HepG2 (cell line): ENCODE data around the gene TBCD. TPM values are rescaled to one million over a fixed set of nuclear protein-coding genes. Genes with fewer than 3 reads are reported as not detected.

Experiments used
- ATAC-seq: fragments of 200-7000 bp; cut with Tn5 transposase; 3 replicates; pipeline ENCODE4 v1.9.1; 2020; ENCODE audit warnings: mild to moderate bottlenecking, moderate library complexity
- BruUV-seq: library from RNA; stranded (reverse); fragments of 400-500 nt; replicated peaks from 2 replicates; lab custom pipeline; 2021; lab: Mats Ljungman, UMichigan
- CTCF ChIA-PET: fragments of 300-600 bp; formaldehyde crosslinking; extraction: SDS; loops from one replicate; lab custom pipeline; 2021; ENCODE audit warnings: low total read pairs, inconsistent platforms, low intra/inter-chr PET ratio; lab: Yijun Ruan, JAX
- POLR2A ChIA-PET: fragments of 350-600 bp; sonication (Branson Sonifier 250); formaldehyde crosslinking; loops from one replicate; lab custom pipeline; 2020; ENCODE audit warnings: antibody characterized with exemption, inconsistent platforms; lab: Yijun Ruan, JAX
- DNase-seq: peaks from one replicate; pipeline ENCODE4 v3.0.0-alpha.2; 2015; ENCODE audit warnings: low spot score
- FAIRE-seq: peaks from 3 replicates; lab custom pipeline; 2011; peaks lifted over from hg19 to GRCh38; lab: Jason Lieb, UNC
- H2AFZ ChIP-seq: one replicate; pipeline ENCODE4 v1.6.1; 2011; ENCODE audit warnings: low read length, inconsistent platforms
- H3K27ac ChIP-seq: fragments of 300-600 bp; 3 replicates; pipeline ENCODE4 v1.8.0; 2011; ENCODE audit warnings: mixed run types, mild to moderate bottlenecking, mixed read lengths, low read length, inconsistent platforms; ENCODE audit not compliant: insufficient read depth; ENCODE audit errors: extremely low read length
- H3K27me3 ChIP-seq, 2 experiments: fragments of 200-600 bp in 1 of 2; 2 replicates in 1 of 2; 3 replicates in 1 of 2; pipeline versions ENCODE4 v1.6.0 to v1.8.0; 2011; ENCODE audit warnings: low read length in 2 of 2, mild to moderate bottlenecking in 2 of 2, moderate library complexity in 2 of 2, inconsistent platforms in 1 of 2; ENCODE audit not compliant: insufficient read depth in 2 of 2, control insufficient read depth in 1 of 2
- H3K36me3 ChIP-seq, 2 experiments: fragments of 200-600 bp in 1 of 2; replicated peaks in 1 of 2; 2 replicates in 1 of 2; 3 replicates in 1 of 2; pipeline versions ENCODE4 v1.5.1 to v1.8.0; 2011; ENCODE audit warnings: low read length in 2 of 2, inconsistent platforms in 1 of 2; ENCODE audit not compliant: insufficient read depth in 2 of 2, control insufficient read depth in 1 of 2
- H3K4me1 ChIP-seq: 2 replicates; pipeline ENCODE4 v1.5.1; 2012; ENCODE audit warnings: low read length, inconsistent platforms; ENCODE audit not compliant: insufficient read depth
- H3K4me2 ChIP-seq: 2 replicates; pipeline ENCODE4 v1.6.0; 2011; ENCODE audit warnings: low read depth, low read length, inconsistent platforms
- H3K4me3 ChIP-seq, 3 experiments: fragments of 200-600 bp in 1 of 3; sonication (generic), shearing (Covaris generic) in 1 of 3; replicated peaks in 1 of 3; 2 replicates each; pipeline ENCODE4 v1.5.1; 2011 to 2016; ENCODE audit warnings: low read length in 3 of 3, inconsistent platforms in 2 of 3, low read depth in 2 of 3, mild to moderate bottlenecking in 2 of 3, control low read depth in 1 of 3, mixed read lengths in 1 of 3; ENCODE audit not compliant: insufficient read depth in 1 of 3
- H3K79me2 ChIP-seq: one replicate; pipeline ENCODE4 v1.6.1; 2011; ENCODE audit warnings: low read length, inconsistent platforms; ENCODE audit not compliant: insufficient read depth
- H3K9ac ChIP-seq: 2 replicates; pipeline ENCODE4 v1.6.0; 2011; ENCODE audit warnings: mild to moderate bottlenecking, low read depth, low read length, inconsistent platforms; ENCODE audit not compliant: insufficient read depth
- H3K9me3 ChIP-seq: 2 replicates; pipeline ENCODE4 v1.5.1; 2012; ENCODE audit warnings: mild to moderate bottlenecking, low read length
- H4K20me1 ChIP-seq: 2 replicates; pipeline ENCODE4 v1.6.0; 2011; ENCODE audit warnings: inconsistent platforms, mild to moderate bottlenecking, low read length, moderate library complexity; ENCODE audit not compliant: insufficient read depth
- CEBPZ ChIP-seq: IDR thresholded peaks from 2 replicates; pipeline ENCODE4 v1.6.1; 2012; ENCODE audit warnings: low read length, improper control_type of control experiment
- CENPX ChIP-seq: sonication (generic); formaldehyde crosslinking; IDR thresholded peaks from 2 replicates; pipeline ENCODE4 v1.9.0; 2021; ENCODE audit warnings: mild to moderate bottlenecking, missing genetic modification reagents, moderate library complexity
- CHD4 ChIP-seq: fragments of 200-600 bp; sonication (generic); IDR thresholded peaks from 2 replicates; pipeline ENCODE4 v1.7.0; 2017; ENCODE audit warnings: mild to moderate bottlenecking, low read length, borderline replicate concordance
- ETV5 ChIP-seq: IDR thresholded peaks from 2 replicates; pipeline ENCODE4 v1.6.1; 2018; ENCODE audit warnings: missing biosample characterization, missing genetic modification reagents, inconsistent platforms, borderline replicate concordance
- FOXK2 ChIP-seq: fragments of 450-650 bp; IDR thresholded peaks from 2 replicates; pipeline ENCODE4 v1.6.1; 2016
- GATAD1 ChIP-seq: IDR thresholded peaks from 2 replicates; pipeline ENCODE4 v1.6.1; 2016; ENCODE audit warnings: missing genetic modification reagents, missing compliant biosample characterization
- GPBP1L1 ChIP-seq: sonication (generic); formaldehyde crosslinking; IDR thresholded peaks from 2 replicates; pipeline ENCODE4 v1.5.0; 2020; ENCODE audit warnings: mild to moderate bottlenecking, missing genetic modification reagents
- HDAC2 ChIP-seq: sonication (generic); formaldehyde crosslinking; IDR thresholded peaks from 2 replicates; pipeline ENCODE4 v1.4.0; 2020; ENCODE audit warnings: missing genetic modification reagents
- HMG20A ChIP-seq: IDR thresholded peaks from 2 replicates; pipeline ENCODE4 v1.6.1; 2016; ENCODE audit warnings: borderline replicate concordance
- KDM5A ChIP-seq: fragments of 200-600 bp; sonication (generic); IDR thresholded peaks from 2 replicates; pipeline ENCODE4 v1.7.0; 2018; ENCODE audit warnings: antibody characterized with exemption, mild to moderate bottlenecking, low read length, borderline replicate concordance
- KLF6 ChIP-seq: IDR thresholded peaks from 2 replicates; pipeline ENCODE4 v1.8.0; 2016; ENCODE audit warnings: missing biosample characterization, missing genetic modification reagents
- POLR2A ChIP-seq, 2 experiments: IDR thresholded peaks; 2 replicates each; pipeline ENCODE4 v1.6.1; 2011; ENCODE audit warnings: low read depth in 2 of 2, low read length in 2 of 2, mild to moderate bottlenecking in 1 of 2, moderate library complexity in 1 of 2; ENCODE audit not compliant: insufficient read depth in 1 of 2
- TAF1 ChIP-seq: sonication (generic); formaldehyde crosslinking; IDR thresholded peaks from 2 replicates; pipeline ENCODE4 v1.4.0; 2020; ENCODE audit warnings: missing genetic modification reagents
- TBP ChIP-seq: sonication (generic); formaldehyde crosslinking; IDR thresholded peaks from 2 replicates; pipeline ENCODE4 v1.5.0; 2020; ENCODE audit warnings: missing genetic modification reagents
- ZFP82 ChIP-seq: sonication (generic); formaldehyde crosslinking; IDR thresholded peaks from 2 replicates; pipeline ENCODE4 v1.5.1; 2020; ENCODE audit warnings: mild to moderate bottlenecking, missing genetic modification reagents, borderline replicate concordance
- ZNF180 ChIP-seq: sonication (generic); formaldehyde crosslinking; IDR thresholded peaks from 2 replicates; pipeline ENCODE4 v1.4.0; 2020; ENCODE audit warnings: low read depth, missing genetic modification reagents, borderline replicate concordance
- ZNF674 ChIP-seq: sonication (generic); formaldehyde crosslinking; IDR thresholded peaks from 2 replicates; pipeline ENCODE4 v1.5.0; 2020; ENCODE audit warnings: low read depth, mild to moderate bottlenecking, missing genetic modification reagents
- ZNF839 ChIP-seq: sonication (generic); formaldehyde crosslinking; IDR thresholded peaks from 2 replicates; pipeline ENCODE4 v1.4.0; 2020; ENCODE audit warnings: missing genetic modification reagents, mild to moderate bottlenecking, borderline replicate concordance
- WGBS: methylation state at CpG from one replicate; pipeline ENCODE4 v1.1.6; 2017; ENCODE audit warnings: low lambda C conversion rate; 5-methylcytosine and 5-hydroxymethylcytosine counted together
- in situ Hi-C: cut with HindIII; loops from 2 replicates; pipeline ENCODE4 v1.10.0; 2017; ENCODE audit warnings: low pct_unique_long_range_greater_than_20kb; ENCODE audit not compliant: extremely low pct_ligation_motif_present
- intact Hi-C: fragments of 100-400 bp; cut with micrococcal nuclease; formaldehyde crosslinking; loops from one replicate; pipeline ENCODE4 v1.10.0; 2022; ENCODE audit not compliant: unreplicated experiment
- polyA plus RNA-seq, 8 experiments: library from polyadenylated mRNA; depleted of rRNA in 3 of 8; stranded (reverse) in 7 of 8; unstranded in 1 of 8; fragments of >200 nt; fragmentation: Illumina TruSeq in 4 of 8; extraction: Trizol in 4 of 8; gene quantifications; 2 replicates each; pipeline versions ENCODE4 v1.2.1 to v1.2.3, GENCODE V29; 2011 to 2016; ENCODE audit warnings: low read depth in 4 of 8, missing spikeins in 1 of 8, mixed read lengths in 1 of 8; ENCODE audit not compliant: insufficient read depth in 1 of 8
- total RNA-seq, 5 experiments: library from RNA; depleted of rRNA; stranded (reverse); fragments of >200 nt; fragmentation: Illumina TruSeq; extraction: Trizol; gene quantifications; 2 replicates each; pipeline ENCODE4 v1.2.3, GENCODE V29; 2016; ENCODE audit warnings: low read depth in 1 of 5
- TF ChIP-seq, protein P1 (sequence below): sonication (generic); formaldehyde crosslinking; IDR thresholded peaks from 2 replicates; pipeline ENCODE4 v1.9.0; 2021; ENCODE audit warnings: missing genetic modification reagents, borderline replicate concordance

TBCD gene
- total and polyA plus RNA-seq, 2 of the 13 experiments (the other 11 are each of a cell fraction or from before 2014, with no cell fraction given), result 33.9 to 54.8 TPM

GRCh38 chr17:82843904-82844680 lies 92.2 kb downstream of the TBCD start:
- no peak for TF ChIP-seq ETV5 (CRISPR knock-in tag)
- TF ChIP-seq CENPX (CRISPR knock-in tag), result no peak
- no peak for TF ChIP-seq POLR2A (IDR thresholded peaks at IDR 0.05; ENCODE audit: insufficient read depth in 1 of 2, low read depth in 2 of 2, low read length in 2 of 2)
- no peak for TF ChIP-seq ZNF674
- TF ChIP-seq TBP, result no peak
- TF ChIP-seq CHD4, result no peak
- no peak for TF ChIP-seq CEBPZ
- no peak for TF ChIP-seq HDAC2
- no peak for TF ChIP-seq ZFP82 (CRISPR knock-in tag)
- TF ChIP-seq GATAD1, result no peak
- TF ChIP-seq FOXK2, result no peak
- TF ChIP-seq KDM5A, result no peak
- no peak for TF ChIP-seq ZNF839
- TF ChIP-seq, protein P1, sequence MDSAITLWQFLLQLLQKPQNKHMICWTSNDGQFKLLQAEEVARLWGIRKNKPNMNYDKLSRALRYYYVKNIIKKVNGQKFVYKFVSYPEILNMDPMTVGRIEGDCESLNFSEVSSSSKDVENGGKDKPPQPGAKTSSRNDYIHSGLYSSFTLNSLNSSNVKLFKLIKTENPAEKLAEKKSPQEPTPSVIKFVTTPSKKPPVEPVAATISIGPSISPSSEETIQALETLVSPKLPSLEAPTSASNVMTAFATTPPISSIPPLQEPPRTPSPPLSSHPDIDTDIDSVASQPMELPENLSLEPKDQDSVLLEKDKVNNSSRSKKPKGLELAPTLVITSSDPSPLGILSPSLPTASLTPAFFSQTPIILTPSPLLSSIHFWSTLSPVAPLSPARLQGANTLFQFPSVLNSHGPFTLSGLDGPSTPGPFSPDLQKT (CRISPR knock-in tag), result no peak
- TF ChIP-seq ZNF180 (CRISPR knock-in tag), result no peak
- TF ChIP-seq GPBP1L1 (CRISPR knock-in tag), result no peak
- TF ChIP-seq KLF6 (CRISPR knock-in tag), result no peak
- no peak for TF ChIP-seq HMG20A (CRISPR knock-in tag)
- TF ChIP-seq TAF1 (CRISPR knock-in tag), result no peak
- intact Hi-C loops, result no loop called here
- no peaks in the 10 kb centered on the region for H3K9me3 ChIP-seq
- FAIRE-seq (no peak), ATAC-seq (no peak), DNase-seq (no peak)
- H3K79me2 ChIP-seq, result no peaks in the 10 kb centered on the region
- in situ Hi-C loops, result no loop called here
- peaks cover 0 to 2% of the 10 kb centered on the region in 2 experiments; a peak in 1 of 5 replicates for H3K36me3 ChIP-seq
- 90% methylated on average over 7 of the region's 7 CpGs for WGBS
- no peak overlapping the region for H3K4me3 ChIP-seq
- ChIA-PET CTCF (no interaction called here), POLR2A (no interaction called here)
- H4K20me1 ChIP-seq, result no peaks in the 10 kb centered on the region
- no peak overlapping the region for H3K27ac ChIP-seq
- H3K27me3 ChIP-seq, result no peaks in the 10 kb centered on the region
- no TSS peak for BruUV-seq
- peaks cover 14% of the 10 kb centered on the region for H3K4me1 ChIP-seq
- H3K9ac ChIP-seq, result no peak overlapping the region
- H3K4me2 ChIP-seq, result no peak overlapping the region
- no peak overlapping the region for H2AFZ ChIP-seq
